NOMO-1 treated with dmso at 0.1 percent for 144 hours (cell line): ENCODE measurements around the gene NAA20.

Experiments used
- DNase-seq: peaks from one replicate; lab custom pipeline; 2025; ENCODE audit not compliant: unreplicated experiment; lab: John Stamatoyannopoulos, UW

NAA20 gene, protein sequence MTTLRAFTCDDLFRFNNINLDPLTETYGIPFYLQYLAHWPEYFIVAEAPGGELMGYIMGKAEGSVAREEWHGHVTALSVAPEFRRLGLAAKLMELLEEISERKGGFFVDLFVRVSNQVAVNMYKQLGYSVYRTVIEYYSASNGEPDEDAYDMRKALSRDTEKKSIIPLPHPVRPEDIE

DNA sequence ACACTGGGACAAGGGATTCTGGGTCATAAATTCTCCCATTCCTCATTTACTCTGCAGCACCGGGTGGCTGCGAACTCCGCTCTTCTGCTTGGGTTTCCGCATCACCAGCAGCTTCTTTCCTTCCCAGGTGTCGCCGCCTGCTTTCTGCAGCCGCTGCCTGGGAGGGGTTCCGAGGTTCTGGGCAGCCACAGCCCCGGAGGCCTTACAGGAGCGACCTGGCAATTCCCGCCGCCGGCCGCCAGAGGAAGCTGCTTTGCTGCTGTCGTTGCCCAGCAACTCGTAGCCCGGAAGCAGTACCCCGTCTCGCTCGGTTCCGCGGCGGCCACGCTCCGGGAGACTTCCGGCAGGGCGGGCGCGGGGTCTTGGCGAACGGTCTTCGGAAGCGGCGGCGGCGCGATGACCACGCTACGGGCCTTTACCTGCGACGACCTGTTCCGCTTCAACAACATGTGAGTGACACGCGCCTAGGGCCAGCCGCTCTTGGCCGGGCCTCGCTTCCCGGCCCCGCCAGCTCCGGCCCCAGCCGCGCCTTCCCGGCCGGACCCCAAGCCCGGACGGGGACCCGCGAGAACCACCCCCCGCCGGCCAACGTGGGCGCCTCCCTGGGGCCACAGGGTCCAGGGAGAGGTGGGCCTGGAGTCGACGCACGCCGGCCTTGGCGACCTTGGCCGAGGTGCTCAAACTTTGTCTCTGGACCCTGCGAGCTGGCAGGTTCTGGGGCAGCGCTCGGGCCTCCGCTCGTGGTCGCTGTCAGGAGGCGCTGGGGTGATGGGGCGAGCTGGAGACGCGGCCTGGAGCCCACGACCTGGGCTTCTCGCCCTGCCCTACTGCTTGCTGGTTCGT is at the start of gene NAA20:
NAA20 (plus strand) TSS at position 362 of the 843 bp plus-strand sequence; CDS start at position 397, 35 bp downstream.
- DNase-seq, result peak; percentile 92

DNA sequence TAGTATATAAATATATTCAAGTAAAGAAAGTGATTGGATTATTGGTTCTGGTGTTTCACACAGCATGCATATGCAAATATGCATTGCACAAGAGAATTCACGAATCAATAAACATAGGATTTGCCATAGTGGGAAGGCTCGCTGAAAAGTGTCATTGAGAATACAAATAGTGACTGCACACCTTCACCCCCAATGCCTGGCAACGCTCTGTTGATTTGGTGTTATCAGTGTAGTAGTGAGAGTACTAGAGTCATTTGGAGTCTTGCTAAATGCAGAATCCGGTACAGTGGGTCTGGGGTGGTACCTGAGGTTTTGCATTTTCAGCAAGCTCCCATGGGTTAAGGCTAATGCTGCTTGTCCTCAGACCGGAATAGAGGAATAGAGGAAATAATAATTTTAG is 49.7 kb upstream of the NAA20 start:
- no peak for DNase-seq

DNA sequence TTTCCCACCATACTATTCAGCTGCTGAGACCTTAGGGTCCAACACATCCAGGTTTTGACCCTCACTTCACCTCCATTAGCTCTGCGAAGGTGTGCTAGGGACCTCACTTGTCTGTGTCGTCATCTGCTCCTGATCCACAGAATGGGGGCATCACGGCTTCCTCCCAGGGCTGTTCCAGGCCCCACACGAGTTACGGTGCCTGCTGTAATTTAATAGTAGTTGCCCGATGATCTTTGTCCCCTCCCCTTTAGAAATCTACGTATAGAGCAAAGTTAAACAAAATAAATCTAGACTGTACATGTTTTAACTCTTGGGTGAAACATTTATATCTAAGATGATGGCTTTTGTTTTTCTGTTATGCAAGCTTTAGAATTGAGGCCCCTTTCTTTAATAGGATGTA is 49.1 kb upstream of the NAA20 start:
- DNase-seq, result no peak

DNA sequence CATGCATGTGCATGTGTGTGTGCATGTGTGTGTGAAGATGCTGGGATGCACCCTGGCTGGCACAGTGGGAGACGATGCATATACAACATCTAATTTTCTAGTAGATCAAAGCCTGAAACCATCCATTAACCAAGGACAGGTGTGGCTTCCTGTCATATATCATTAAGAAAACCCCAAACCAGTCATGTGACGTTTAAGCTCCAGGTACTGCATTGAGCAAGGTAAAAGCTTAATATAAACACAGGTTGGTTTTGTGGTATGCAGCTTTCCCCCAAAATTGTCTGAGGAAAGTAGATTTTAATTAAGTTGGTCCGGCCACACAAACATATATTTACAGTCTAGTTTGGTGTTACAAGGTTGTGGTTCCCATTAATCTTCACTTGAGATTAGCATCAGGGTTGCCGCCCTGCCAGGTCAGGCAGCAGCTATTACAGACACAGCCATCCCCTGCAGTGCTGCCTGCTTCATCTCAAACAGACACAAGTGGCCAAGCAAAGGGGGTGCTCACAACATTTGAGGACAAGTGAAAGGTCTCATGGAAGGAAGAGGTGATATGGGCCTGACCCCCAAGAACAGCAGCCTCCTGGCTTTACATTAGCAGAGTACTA is 48.6 kb upstream of the NAA20 start:
- no peak for DNase-seq

DNA sequence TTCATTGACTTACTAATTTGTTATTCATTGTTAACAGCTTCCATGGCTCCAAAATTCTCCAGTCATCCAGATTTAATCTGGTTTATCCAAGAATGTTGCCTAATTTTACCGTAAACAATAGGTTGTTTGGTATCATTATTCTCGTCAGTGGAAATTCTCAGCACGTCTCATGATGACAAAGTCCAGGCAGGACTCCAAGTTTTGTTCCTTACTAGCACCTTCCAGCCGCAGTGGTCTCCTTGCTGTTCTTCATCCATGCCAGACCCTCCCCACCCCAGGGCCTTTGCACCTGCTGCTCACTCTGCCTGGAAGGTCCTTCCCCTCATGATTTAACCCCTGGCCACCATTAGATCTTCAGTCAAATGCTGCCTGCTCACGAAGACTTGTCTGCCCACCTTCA is 48.1 kb upstream of the NAA20 start:
- no peak for DNase-seq

DNA sequence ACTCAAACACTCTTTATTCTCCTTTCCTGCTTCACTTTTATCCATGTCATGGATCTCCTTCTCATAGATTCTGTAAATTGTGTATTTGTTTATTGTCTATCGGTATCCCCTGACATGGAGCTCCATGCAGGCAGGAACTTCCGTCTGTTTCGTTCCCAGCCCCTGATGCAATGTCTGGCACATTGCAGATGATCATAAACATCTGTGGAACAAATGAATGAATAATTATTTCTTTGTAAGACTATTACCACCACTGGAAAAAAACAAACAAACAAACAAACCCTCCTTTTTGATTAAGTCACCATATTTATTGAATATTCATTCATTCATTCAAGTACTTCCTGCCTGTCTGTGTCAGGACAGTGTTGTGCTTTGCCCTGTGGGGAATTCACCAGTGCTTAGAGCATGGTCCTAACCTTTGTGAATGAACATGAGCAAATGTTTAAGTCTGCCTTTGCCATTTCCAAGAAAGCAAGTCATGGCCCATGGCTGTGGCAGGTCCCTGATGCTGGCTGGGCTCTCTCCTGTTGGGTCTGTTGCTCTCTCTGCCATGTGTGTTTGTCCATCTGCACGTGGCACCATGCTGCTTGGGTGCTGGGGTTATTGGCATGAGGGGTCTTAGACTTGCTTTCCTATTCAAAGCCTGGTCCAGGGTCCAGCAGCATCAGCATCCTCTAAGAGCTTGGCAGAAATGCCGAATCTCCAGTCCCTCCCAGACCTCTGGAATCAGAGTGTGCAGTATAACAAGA is 47.5 kb upstream of the NAA20 start:
- no peak for DNase-seq

DNA sequence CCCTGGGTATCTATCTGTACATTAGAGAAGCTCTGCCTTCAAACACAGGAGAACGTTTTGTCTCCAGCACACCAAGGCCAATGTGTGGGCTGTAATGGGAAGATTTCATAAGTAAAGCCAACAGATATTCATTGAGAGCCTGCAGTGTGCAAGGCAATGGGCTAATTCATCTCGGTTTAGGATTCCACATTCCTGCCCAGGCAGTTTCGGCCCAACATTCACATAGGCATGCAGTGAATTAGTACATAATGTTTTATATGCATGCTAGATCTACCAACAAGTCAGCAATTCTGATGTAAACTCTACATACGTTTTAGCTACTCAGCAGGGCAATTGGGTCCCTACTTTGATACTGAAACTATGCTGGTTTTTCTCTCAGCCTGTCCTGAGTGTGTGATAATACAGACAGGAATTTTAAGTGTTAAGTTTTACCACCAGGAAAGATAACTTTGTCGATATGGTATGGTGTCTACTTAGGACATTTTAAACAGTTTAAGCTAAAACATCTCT is 46.9 kb upstream of the NAA20 start:
- no peak for DNase-seq

DNA sequence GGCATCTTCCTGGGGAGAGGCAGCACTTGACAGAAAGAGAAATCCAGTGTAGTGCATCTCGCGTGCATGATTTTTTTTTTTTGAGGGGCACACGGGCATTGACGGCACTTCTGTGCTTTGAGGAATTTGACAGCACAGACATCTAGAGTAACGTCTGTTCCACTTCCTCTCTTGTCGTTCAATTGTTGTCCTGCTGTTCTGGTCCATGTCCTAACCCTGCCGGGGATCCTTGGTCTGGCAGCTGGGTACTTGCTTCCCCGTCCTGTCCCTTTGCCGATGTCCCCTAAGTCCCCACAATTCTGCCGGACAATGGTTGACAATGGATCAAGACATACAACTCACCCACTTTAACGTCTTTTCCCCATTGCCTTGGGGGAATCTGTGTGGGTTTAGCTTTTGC is 46.0 kb upstream of the NAA20 start:
- DNase-seq, result peak; percentile 21

DNA sequence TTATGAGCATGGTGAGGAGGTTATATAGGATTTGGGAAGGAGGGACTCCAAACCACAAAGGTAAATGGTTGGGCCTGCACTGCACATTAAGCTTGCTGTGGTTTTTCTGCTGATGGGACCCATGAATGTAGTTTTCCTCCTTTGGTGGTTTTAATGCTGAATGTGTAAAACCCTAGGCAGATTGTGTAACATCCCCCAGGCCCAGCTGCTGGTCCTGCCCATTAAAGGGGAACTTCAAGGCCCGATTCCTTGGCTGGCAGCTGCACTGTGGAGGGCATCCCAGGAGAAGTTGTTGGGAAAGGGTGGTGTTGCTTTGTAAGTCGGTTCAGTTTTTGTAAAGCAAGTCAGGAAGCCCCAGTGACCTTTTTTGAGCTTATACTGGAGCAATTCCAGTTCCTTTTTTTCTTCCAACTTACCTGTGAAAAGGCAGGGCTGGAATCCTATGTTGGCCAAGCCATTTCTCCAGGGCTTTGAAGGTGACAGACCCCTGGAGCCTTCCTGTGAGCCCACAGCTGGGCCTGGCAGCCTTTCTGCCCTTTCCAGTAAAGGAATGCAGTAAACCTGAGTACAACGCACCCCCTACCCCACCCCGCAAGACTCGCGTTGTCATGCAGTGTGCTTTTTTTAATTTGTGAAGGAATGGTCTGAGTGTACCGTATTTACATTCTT is 43.1 kb upstream of the NAA20 start:
- peak; percentile 60 for DNase-seq

DNA sequence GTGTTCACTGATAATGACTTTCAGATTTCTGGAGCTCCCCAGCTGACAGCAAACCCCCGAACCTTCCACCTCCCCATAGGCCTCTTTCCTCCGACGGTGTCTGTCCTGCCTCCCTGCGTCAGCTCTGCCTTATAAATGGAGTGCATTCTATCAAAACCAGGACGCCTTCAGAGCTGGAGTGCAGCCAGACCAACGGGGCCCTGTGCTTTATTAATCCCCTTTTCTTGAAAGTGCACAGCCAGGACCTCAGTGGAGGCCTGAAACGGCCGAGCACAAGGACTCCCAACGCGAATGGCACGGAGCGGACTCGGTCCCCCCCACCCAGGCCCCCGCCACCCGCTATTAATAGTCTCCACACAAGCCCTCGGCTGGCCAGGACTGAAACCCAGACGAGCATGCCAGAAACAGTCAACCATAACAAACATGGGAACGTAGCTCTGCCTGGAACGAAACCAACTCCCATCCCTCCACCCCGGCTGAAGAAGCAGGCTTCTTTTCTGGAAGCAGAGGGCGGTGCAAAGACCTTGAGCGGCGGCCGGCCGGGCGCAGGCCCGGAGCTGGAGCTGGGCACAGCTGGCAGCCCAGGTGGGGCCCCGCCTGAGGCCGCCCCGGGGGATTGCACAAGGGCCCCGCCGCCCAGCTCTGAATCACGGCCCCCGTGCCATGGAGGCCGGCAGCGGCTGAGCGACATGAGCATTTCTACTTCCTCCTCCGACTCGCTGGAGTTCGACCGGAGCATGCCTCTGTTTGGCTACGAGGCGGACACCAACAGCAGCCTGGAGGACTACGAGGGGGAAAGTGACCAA is 42.3 kb upstream of the NAA20 start:
- peak; percentile 76 for DNase-seq

DNA sequence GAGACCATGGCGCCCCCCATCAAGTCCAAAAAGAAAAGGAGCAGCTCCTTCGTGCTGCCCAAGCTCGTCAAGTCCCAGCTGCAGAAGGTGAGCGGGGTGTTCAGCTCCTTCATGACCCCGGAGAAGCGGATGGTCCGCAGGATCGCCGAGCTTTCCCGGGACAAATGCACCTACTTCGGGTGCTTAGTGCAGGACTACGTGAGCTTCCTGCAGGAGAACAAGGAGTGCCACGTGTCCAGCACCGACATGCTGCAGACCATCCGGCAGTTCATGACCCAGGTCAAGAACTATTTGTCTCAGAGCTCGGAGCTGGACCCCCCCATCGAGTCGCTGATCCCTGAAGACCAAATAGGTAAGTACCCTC is 41.7 kb upstream of the NAA20 start:
- no peak for DNase-seq

DNA sequence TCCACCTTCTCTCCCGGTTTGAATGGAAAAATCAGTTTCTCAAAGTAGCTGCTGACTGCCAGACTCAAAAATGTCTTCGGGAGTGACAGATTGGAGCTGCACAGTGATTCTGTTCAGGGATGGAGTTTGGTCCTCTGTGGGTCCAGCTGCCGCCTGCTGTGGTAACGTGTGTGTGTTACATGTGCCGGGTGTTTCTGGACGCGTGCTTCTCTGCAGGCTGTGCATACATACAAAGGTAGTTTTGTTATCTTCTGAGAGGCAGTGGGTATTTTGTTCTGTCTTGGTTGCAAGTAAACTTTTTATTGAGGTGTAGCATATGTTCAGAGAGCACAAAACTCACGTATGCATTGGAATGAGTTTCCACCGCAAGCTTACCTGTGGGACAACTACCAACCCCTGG is 41.3 kb upstream of the NAA20 start:
- no peak for DNase-seq

DNA sequence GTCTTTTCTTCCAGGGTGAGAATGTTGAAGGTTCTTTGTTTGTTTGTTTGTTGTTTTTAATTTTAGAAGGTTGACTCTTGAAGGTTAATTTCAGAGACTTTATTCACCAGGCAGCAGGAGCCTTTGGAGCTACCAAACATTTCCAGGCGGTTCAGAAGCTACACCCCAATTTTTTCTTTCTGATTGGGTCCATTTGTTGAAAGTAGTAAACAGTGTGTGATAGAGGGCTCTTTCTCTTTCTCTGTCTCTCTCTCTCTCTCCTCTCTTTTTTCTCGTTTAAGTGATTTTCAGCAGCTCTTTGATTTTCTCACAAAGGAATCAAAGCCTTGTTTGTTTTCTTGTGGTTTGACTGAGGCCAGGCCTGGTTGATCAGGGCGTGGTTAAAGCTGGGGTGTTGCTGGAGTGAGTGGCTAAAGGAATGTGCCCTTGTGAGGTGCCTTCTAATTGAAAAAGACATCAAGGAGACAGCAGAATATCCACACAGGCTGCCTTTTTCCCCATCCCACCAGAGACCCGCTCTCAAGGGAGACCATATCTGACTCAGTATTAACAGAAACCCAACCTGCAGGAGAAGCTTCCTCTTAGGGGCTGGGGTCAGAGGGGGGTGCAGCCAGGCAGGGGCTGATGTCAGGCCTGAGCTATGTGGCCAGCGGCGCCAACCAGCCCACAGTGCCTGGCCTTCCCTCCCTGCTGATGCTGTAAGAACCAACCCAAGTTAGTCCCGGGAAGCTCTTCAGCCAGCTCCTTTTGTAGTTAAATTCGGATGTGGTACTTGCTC is 40.4 kb upstream of the NAA20 start:
- DNase-seq, result no peak

DNA sequence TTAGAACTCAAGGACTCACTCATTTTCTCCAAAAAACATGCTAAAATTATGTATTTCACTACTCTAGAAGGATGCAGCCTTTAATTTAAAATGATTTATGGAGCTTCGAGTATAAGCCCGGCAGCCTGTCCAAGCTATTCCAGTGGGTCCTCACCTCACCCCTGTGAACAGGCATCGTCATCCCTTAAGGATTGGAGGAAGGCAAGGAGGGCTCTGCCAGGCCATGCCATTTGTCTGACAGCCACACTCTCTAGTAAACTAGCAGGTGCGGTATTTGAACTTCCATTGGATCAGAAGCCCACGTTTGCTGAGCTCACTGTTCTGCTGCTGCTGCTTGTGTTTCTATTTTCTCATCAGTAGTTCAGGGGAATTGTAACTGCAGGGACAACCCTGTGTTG is 39.8 kb upstream of the NAA20 start:
- no peak for DNase-seq

DNA sequence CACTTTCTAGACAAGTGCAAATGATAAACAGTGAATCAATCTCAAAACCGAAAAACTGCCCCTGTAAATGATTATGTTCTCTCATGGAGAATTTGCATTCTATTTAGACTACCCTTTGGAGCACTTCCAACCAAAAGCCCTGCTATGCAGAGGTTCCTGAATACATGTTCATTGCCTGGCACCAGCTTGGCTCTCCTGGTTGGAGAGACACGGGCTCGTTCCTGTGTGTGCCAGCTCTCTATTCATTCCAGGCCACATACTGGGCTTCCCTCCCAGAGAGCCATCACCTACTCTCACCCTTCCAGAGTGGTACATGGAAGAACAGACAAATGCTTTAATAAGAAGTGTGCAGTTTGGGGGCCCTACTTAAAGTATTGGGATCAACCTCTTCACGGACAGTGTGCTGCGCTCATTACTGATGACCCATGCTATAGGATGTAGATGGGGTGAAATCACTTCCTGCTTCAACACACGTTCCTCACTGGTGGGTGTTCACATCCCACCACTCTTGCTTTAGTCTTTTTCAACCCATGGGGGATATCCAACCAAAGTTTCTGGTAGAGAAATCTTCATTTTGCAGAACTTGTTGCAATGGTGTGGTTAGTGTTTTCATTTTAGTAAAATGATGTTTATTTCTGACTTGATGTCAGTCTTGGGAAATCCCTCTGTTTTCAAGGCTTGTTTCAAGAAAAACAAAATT is 38.5 kb upstream of the NAA20 start:
- no peak for DNase-seq

DNA sequence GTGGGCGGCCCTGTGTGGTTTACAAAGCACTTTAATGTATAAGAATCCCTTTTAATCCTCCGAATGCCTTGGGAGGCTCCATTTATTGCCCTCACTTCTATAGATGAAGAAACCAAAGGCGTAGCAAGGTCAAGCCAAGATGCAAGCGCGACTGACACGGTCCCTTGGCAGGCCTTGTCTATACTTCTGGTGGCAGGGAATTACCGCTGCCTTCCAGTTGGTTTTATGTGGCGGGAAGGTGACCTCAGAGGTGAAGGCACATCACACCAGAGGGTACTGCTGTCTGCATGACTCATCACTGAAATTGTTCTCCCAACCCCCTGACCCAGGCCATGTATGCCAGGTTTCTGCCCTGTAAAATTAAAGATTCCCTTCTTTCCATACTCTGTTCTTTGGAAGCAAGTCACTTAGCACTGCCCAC is 36.1 kb upstream of the NAA20 start:
- DNase-seq, result no peak

DNA sequence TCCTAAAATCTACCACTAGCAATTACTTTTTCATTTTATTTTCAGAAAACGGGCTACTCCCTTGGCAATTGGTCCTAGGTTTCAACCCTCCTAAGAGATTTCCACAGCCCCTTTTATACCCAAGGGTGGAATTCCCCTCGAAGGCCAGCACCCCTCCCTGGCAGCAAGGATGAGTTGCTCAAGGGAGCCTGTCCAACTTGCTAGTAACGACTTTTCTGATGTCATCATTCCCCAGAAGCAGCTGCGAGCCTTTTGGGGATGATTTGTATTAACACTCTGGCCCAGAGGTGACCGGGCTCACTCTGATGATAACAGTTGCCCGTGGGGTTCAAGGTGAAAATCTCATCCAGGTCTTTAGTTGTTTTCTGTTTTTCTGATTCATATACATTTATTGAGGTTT is 30.7 kb upstream of the NAA20 start:
- no peak for DNase-seq

DNA sequence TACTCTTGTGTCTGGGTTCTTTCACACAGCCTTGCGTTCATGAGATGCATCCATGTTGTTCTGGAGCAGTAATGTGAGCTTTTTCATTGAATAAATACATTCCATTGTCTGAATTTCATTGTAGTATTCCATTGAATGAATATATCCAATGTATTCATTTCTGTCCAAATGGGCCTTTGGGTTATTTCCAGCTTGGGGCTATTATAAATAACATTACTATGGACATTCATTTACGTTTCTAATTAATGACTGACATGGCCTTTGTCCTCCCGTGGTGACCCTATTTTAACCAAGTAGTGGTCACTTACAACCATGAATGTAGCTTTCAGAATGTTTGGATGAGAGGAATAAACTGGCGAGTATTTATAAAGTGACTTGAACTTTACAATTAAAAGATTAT is 30.1 kb upstream of the NAA20 start:
- DNase-seq, result no peak

DNA sequence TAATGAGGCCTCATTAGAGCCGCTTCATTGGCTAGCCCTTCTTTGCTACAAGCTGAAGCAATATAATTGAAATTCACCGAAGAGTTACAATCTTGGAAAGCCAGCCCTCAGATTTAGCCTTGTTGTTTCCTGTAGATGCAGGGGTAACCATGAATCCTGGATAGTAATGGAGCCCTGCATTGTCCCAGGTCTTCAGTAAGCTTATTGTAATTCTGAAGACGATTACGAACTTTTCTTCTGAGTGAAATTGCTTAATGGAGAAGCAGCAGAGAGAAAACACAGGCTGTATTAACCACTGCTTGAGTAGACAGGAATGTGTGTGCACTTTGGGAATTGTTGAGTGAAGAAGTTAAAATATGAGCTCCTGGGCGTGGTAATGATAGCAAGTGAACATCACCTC is 26.3 kb upstream of the NAA20 start:
- DNase-seq, result no peak
